Hematopoietic multipotent progenitor cell treated with erythropoietin and hydrocortisone succinate and interleukin-3 and kit ligand, for 8 days (in vitro differentiated cells): ENCODE measurements around the gene SLC23A2.
A peak's percentile ranks its signal among the peaks of the same experiment; 100 is the strongest.
"Not testable (repeated sequence)": the region's sequence is repeated elsewhere in the genome, so short reads cannot be mapped to it uniquely, and the experiment has no call there.

Experiments used
- DNase-seq: peaks from one replicate; pipeline ENCODE4 v3.0.0-alpha.2; 2015

The SLC23A2 gene

GRCh38 chr20:5004825-5005224 is 3.5 kb upstream of the SLC23A2 start:
- DNase-seq, result not testable (repeated sequence)

- DNase-seq, result no peak
Observed at GRCh38 chr20:5003626-5004025, 2.3 kb upstream of the SLC23A2 start.

GRCh38 chr20:5002077-5002413 is 735 bp upstream of the SLC23A2 start:
- DNase-seq, result no peak

GRCh38 chr20:5000263-5001173 is 792 bp downstream of the SLC23A2 start:
- DNase-seq, result no peak

- no peak for DNase-seq
Observed at GRCh38 chr20:4999788-5000187, 1.5 kb downstream of the SLC23A2 start.

- peak; percentile 16 for DNase-seq
Observed at GRCh38 chr20:4998160-4998651, 3.1 kb downstream of the SLC23A2 start.

GRCh38 chr20:4997222-4997621 is 4.1 kb downstream of the SLC23A2 start:
- DNase-seq, result no peak

- no peak for DNase-seq
Observed at GRCh38 chr20:4989570-4989969, 11.7 kb downstream of the SLC23A2 start.

GRCh38 chr20:4987130-4987529 is 14.2 kb downstream of the SLC23A2 start:
- no peak for DNase-seq

- no peak for DNase-seq
Observed at GRCh38 chr20:4985658-4986057, 15.7 kb downstream of the SLC23A2 start.

- no peak for DNase-seq
Observed at GRCh38 chr20:4982281-4982680, 19.0 kb downstream of the SLC23A2 start.

GRCh38 chr20:4979841-4980410 is 21.4 kb downstream of the SLC23A2 start:
- DNase-seq, result no peak

- DNase-seq, result no peak
Observed at GRCh38 chr20:4978050-4978918, 23.0 kb downstream of the SLC23A2 start.

- DNase-seq, result not testable (repeated sequence)
Observed at GRCh38 chr20:4976014-4976413, 25.3 kb downstream of the SLC23A2 start.

- peak; percentile 67 for DNase-seq
Observed at GRCh38 chr20:4973330-4974097, 27.8 kb downstream of the SLC23A2 start.

GRCh38 chr20:4972506-4973251 is 28.6 kb downstream of the SLC23A2 start:
- DNase-seq, result no peak

- no peak for DNase-seq
Observed at GRCh38 chr20:4971064-4971463, 30.2 kb downstream of the SLC23A2 start.

GRCh38 chr20:4967752-4968477 is 33.4 kb downstream of the SLC23A2 start:
- DNase-seq, result no peak

GRCh38 chr20:4966826-4967751 is 34.2 kb downstream of the SLC23A2 start:
- DNase-seq, result no peak
